MG63 (cell line): Measurements from ENCODE around the gene PAPPA2. TPM values are rescaled to one million over a fixed set of nuclear protein-coding genes. Genes with fewer than 3 reads are reported as not detected.
"Not testable (repeated sequence)": the region's sequence is repeated elsewhere in the genome, so short reads cannot be mapped to it uniquely, and the experiment has no call there.

Experiments
- DNase-seq: peaks from one replicate; pipeline ENCODE4 v3.0.0-alpha.2; 2020
- H3K27me3 ChIP-seq: fragments of 250-450 bp; sonication (Bioruptor Pico); 2 replicates; pipeline ENCODE4 v1.5.1; 2020; ENCODE audit warnings: mild to moderate bottlenecking, moderate library complexity
- H3K36me3 ChIP-seq: fragments of 250-450 bp; sonication (Bioruptor Pico); 2 replicates; pipeline ENCODE4 v1.5.1; 2020; ENCODE audit warnings: mild to moderate bottlenecking, moderate library complexity
- H3K4me3 ChIP-seq: fragments of 250-450 bp; sonication (Bioruptor Pico); 2 replicates; pipeline ENCODE4 v1.5.1; 2020; ENCODE audit warnings: mild to moderate bottlenecking, moderate library complexity
- H3K9me3 ChIP-seq: fragments of 250-450 bp; sonication (Bioruptor Pico); 2 replicates; pipeline ENCODE4 v1.5.1; 2020; ENCODE audit warnings: mild to moderate bottlenecking, moderate library complexity
- total RNA-seq: library from RNA; depleted of rRNA; stranded (reverse); fragments of >200 nt; shearing (Covaris generic); gene quantifications from 2 replicates; pipeline ENCODE4 v1.2.3, GENCODE V29; 2014; ENCODE audit warnings: low replicate concordance

PAPPA2 gene
- total RNA-seq, 1 experiment from 2014 or later, result 0.53 TPM

DNA sequence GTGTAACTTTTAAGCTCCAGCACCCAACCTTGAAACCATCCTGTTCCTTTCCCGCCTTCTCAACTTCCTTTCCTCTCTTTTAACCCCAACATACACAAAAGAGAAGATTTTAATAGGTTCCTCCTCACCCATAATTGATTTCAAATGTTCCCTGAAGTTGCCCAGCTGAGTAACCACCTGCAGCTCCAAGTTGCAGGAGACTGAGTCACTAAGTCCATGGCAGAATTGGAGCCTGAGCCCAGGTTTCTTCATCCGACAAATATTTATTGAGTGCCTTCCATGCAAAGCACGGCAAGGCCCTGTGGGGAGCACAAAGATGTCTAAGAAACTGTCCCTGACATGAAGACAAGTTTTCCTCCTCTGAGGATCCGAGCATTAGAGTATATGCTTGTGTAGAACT is 97.7 kb downstream of the PAPPA2 start:
- Histone ChIP-seq H3K27me3 (no peaks in the 10 kb centered on the region; the same call in 1 of the 2 replicates), H3K9me3 (no peaks in the 10 kb centered on the region), H3K4me3 (no peak overlapping the region), H3K36me3 (no peaks in the 10 kb centered on the region)
- no peak for DNase-seq

- not testable (repeated sequence) for H3K9me3 ChIP-seq, H3K36me3 ChIP-seq, H3K4me3 ChIP-seq, H3K27me3 ChIP-seq, DNase-seq
Observed at GRCh38 chr1:176561761-176562160, 98.8 kb downstream of the PAPPA2 start.

DNA sequence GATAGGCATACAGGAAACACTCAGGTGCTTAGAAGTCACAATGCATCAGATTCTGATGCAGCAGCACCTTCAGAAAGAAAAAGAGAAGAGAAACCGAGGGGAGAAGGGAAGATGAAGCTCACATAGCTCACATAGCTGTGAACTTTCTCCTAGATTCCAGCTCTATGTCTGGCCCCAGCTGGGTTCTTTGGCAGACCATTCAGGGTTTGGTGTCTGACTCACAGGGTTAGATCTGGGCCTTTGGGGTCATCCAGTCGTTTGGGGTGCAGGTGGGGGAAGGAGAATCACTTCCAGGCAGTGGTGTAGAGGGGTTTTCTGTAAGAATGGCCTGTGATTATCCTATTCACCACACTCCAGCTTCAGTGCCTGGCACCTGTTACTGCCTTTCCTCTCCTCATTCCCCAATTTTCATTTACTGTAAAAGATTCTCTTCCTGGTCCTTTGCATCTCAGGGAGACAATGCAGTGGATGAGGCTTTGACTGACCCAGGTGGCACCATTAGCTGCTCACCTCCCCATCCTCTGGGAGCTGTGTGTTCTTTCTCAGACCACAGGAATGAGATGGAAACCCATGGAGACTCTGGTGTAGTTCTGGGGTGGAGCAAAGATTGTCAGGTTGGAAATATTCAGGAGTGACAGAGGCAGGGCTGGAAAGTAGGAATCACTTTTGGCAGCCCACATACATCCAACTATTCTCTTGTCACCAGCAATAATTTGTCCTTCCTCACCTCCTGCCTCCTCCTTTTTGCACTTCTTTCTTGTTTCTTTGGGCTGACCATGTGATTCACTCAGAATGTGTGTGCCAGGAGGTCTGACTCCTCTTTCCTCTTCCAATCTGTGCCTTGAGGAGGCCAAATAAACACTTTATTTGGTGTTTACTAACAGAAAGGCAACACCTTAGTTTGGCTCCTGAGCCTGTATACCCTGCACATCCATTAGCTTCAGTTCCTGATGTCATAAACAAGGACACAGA is 103.3 kb downstream of the PAPPA2 start:
- H3K9me3 ChIP-seq, result no peaks in the 10 kb centered on the region
- no peak overlapping the region for H3K4me3 ChIP-seq
- no peaks in the 10 kb centered on the region for H3K36me3 ChIP-seq
- peak; percentile 75 for DNase-seq
- H3K27me3 ChIP-seq, result no peaks in the 10 kb centered on the region

DNA sequence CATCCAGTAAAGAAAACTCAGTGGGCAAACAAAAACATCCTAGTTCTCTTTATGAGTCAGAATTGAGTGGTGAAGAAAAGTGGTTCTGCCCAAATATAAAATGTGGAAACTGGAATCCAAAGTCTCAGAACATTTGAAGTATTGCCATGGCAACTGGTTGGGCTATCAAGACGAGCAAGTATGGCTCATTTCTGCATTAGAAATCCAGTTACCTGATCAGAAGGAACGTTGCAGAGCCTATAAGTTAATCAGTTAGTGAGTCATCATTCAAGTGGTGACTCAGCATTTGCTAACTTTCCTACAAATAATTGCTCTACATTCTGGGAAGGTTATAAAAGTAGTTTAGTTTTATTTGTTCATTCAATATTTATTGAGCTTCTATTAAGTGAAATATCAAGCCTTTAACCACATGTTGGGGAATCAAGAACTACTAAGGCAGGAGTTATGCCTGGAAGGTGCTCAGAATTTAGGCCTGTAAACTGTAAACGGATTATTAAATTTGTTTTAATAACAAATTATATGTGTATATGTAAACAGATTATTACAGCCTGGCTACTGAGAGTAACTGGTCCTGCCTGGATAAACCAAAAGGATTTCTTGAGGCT is 104.3 kb downstream of the PAPPA2 start:
- H3K9me3 ChIP-seq, result no peaks in the 10 kb centered on the region
- DNase-seq, result no peak
- no peak overlapping the region for H3K4me3 ChIP-seq
- H3K27me3 ChIP-seq, result no peaks in the 10 kb centered on the region
- H3K36me3 ChIP-seq, result no peaks in the 10 kb centered on the region

- no peak for DNase-seq
- H3K27me3 ChIP-seq, result no peaks in the 10 kb centered on the region
- H3K9me3 ChIP-seq, result no peaks in the 10 kb centered on the region
- no peak overlapping the region for H3K4me3 ChIP-seq
- no peaks in the 10 kb centered on the region for H3K36me3 ChIP-seq
Observed at GRCh38 chr1:176568185-176568584, 105.2 kb downstream of the PAPPA2 start.

DNA sequence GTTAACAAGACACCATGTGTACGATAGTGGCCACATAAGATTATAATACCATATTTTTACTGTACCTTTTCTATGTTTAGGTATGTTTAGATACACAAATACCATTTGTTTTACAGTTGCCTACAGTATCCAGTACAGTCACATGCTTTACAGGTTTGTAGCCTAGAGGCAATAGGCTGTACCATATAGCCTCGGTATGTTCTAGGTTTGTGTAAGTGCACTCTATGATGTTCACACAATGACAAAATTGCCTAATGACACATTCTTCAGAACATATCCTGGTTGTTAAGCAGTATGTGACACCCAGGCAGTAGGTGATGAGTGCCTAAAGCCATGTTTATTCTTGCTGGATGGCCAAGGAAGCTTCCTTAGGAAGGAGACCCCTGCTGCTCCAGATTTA is 111.8 kb downstream of the PAPPA2 start:
- no peak for DNase-seq
- no peaks in the 10 kb centered on the region for H3K36me3 ChIP-seq
- no peaks in the 10 kb centered on the region for H3K9me3 ChIP-seq
- H3K4me3 ChIP-seq, result no peak overlapping the region
- H3K27me3 ChIP-seq, result no peaks in the 10 kb centered on the region

- no peak overlapping the region for H3K4me3 ChIP-seq
- H3K27me3 ChIP-seq, result no peaks in the 10 kb centered on the region
- H3K9me3 ChIP-seq, result no peaks in the 10 kb centered on the region
- DNase-seq, result peak; percentile 37
- H3K36me3 ChIP-seq, result no peaks in the 10 kb centered on the region
Observed at GRCh38 chr1:176575991-176576390, 113.0 kb downstream of the PAPPA2 start.

- no peak for DNase-seq
- H3K27me3 ChIP-seq, result no peaks in the 10 kb centered on the region
- no peaks in the 10 kb centered on the region for H3K36me3 ChIP-seq
- no peak overlapping the region for H3K4me3 ChIP-seq
- H3K9me3 ChIP-seq, result no peaks in the 10 kb centered on the region
Observed at GRCh38 chr1:176576670-176577069, 113.7 kb downstream of the PAPPA2 start.

DNA sequence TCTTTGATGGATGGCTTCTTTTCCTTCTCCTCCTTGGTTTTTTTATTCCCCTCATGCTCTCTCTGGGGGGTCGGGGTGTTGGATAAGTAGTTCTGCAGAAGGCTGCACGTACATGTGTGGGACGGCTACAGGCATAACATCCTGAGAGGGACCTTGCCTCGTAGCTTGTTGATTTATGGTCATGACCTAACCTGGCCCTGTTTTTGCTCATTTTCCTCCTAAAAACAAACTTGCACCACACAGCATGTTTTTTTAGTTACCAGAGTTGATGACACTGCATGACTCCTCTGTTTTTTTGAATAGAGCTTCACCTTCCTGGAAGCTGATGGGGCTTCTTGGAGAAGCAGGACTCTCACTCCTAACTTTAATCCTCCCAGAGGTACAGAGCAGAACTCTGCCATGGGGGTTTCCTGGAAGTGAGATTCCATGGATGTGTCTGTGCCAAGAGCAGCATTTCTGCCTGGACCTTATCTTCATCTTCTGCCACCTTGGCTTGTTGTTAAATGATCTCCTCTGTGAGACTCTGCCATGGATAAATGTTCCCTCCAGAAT is 114.7 kb downstream of the PAPPA2 start:
- no peak for DNase-seq
- H3K27me3 ChIP-seq, result no peaks in the 10 kb centered on the region
- no peaks in the 10 kb centered on the region for H3K9me3 ChIP-seq
- no peak overlapping the region for H3K4me3 ChIP-seq
- H3K36me3 ChIP-seq, result no peaks in the 10 kb centered on the region

DNA sequence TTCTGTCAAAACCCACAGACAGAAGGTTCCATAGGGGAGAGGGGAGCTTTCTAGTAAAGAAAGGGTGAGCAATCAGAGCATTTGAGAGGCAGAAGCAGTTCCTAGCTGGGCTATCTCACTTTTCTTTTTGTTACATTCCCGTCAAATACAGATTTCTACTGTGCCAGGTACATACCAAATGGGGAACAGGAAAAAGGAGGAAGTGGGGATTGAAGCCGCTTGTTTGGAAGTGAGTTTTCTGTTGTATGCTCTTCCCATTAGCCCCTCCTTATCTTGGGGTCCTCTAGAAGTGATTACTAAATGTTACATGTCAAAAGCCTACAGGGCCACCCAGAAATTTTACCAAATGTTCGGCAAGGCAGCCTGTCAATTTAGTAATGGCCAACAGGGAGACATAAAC is 116.1 kb downstream of the PAPPA2 start:
- H3K9me3 ChIP-seq, result no peaks in the 10 kb centered on the region
- no peaks in the 10 kb centered on the region for H3K27me3 ChIP-seq
- no peak for DNase-seq
- H3K36me3 ChIP-seq, result no peaks in the 10 kb centered on the region
- H3K4me3 ChIP-seq, result no peak overlapping the region

- H3K4me3 ChIP-seq, result no peak overlapping the region
- DNase-seq, result no peak
- H3K9me3 ChIP-seq, result no peaks in the 10 kb centered on the region
- no peaks in the 10 kb centered on the region for H3K36me3 ChIP-seq
- H3K27me3 ChIP-seq, result peaks cover 2% of the 10 kb centered on the region; the same call in 1 of the 2 replicates
Observed at GRCh38 chr1:176595217-176595616, 132.2 kb downstream of the PAPPA2 start.

DNA sequence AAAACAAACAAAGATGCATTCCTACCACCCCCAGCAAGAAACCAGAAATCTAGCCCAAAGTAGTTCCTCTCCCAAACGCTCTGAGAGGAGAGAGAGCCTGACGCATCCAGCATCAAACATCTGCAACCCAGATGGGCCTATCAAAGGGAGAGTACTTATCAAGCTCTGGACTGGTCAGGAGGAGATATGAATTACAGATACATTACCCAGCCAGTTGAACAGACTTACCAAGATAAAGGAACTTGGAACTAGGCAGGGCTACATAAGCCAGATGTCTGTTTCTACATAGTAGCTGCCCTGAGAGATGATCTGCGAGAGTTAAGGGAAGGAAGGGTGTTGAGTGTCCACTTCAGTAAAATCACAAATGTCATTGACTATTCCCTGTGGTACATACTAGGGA is 138.4 kb downstream of the PAPPA2 start:
- no peak overlapping the region for H3K4me3 ChIP-seq
- H3K9me3 ChIP-seq, result no peaks in the 10 kb centered on the region
- no peak for DNase-seq
- peaks cover 2% of the 10 kb centered on the region; the same call in 1 of the 2 replicates for H3K27me3 ChIP-seq
- H3K36me3 ChIP-seq, result no peaks in the 10 kb centered on the region

GRCh38 chr1:176602388-176603004 is 139.5 kb downstream of the PAPPA2 start:
- H3K4me3 ChIP-seq, result no peak overlapping the region
- DNase-seq, result no peak
- no peaks in the 10 kb centered on the region for H3K36me3 ChIP-seq
- peaks cover 2% of the 10 kb centered on the region; the same call in 1 of the 2 replicates for H3K27me3 ChIP-seq
- no peaks in the 10 kb centered on the region for H3K9me3 ChIP-seq

GRCh38 chr1:176603696-176604095 is 140.7 kb downstream of the PAPPA2 start:
- H3K27me3 ChIP-seq, result peaks cover 2% of the 10 kb centered on the region; the same call in 1 of the 2 replicates
- H3K9me3 ChIP-seq, result no peaks in the 10 kb centered on the region
- H3K36me3 ChIP-seq, result no peaks in the 10 kb centered on the region
- H3K4me3 ChIP-seq, result no peak overlapping the region
- no peak for DNase-seq

DNA sequence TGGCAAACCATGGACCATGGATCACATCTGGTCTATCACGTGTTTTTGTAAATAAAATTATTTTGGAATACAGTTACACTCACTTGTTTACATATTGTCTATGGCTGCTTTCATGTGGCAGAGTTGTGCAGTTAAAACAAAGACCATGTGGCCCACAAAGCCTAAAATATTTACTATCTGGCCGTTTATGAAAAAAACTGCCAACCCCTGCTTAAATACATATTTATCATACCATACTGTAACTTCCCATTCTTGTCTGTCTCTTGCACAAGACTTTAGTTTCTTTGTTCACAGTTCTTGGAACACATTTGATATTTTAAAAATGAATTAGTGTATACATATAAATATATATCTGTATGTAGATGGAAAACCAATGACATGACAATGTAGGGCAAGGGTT is 141.5 kb downstream of the PAPPA2 start:
- DNase-seq, result no peak
- H3K36me3 ChIP-seq, result no peaks in the 10 kb centered on the region
- H3K27me3 ChIP-seq, result no peaks in the 10 kb centered on the region

DNA sequence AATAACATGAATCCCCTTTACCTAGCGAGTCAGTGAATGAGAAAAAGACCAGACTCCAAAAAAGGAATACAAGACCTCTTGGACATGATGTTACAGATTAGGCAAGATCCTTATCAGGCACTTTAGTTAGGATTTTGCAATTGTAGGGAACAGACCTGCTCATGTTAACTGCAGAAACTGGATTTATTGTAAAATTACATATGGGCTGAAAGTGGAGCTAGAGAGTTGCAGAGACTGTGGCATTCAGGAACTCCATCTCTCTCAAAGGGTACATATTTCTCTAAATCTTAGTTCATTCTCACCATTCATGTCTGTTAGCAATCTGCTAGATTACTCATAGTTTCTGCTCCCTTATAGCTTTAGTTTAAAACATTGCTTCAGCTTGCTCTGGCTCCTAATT is 142.2 kb downstream of the PAPPA2 start:
- no peak for DNase-seq
- Histone ChIP-seq H3K36me3 (no peaks in the 10 kb centered on the region), H3K27me3 (no peaks in the 10 kb centered on the region), H3K9me3 (no peaks in the 10 kb centered on the region), H3K4me3 (no peak overlapping the region)

More for the DNA sequence above, 141.5 kb downstream of the PAPPA2 start:
- Histone ChIP-seq H3K9me3 (no peaks in the 10 kb centered on the region), H3K4me3 (no peak overlapping the region)
